Measurements from ENCODE around the gene HABP2. TPM values are rescaled to one million over a fixed set of nuclear protein-coding genes. Genes with fewer than 3 reads are reported as not detected.

HABP2 gene
- total and polyA plus RNA-seq, 2 of the 4 experiments (the other 2 are of a cell fraction): not detected

DNA sequence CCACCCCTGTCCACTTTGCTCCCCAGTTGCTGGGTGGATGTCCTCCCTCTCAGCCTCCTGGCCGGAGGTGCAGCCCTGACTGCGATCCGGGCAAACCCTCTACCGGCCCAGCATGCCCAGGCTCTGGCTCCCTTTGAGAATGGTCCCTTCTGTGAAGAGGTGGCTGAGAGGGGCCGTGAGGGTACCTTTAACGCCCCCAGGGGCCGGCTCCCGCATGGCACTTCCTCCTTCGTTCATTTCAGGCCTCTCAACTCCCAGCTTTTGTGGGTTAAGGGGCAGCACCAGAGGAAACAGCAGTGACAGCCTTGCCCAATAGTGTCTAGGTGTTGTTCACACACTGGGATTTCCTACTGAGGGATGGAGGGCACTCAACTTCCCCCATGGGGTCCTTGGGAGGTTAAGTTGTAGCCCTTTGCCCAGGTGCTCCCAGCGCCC is 33.2 kb upstream of the HABP2 start:
- dilution Hi-C loops (cut with HindIII; ENCODE audit: low sequenced_read_pairs, unreplicated experiment) (no loop called here), intact Hi-C loops (cut with micrococcal nuclease) (loop anchor here (2.0 to 10.0 kb wide), 2 partner anchors 395 to 1049 kb away; no protein-coding TSS in a partner anchor)
- ATAC-seq (ENCODE audit: low read depth): no peak

More for the DNA sequence above, 33.2 kb upstream of the HABP2 start:
- Histone ChIP-seq H2AFZ (replicated peaks; ENCODE audit: low read length, poor library complexity) (no peak overlapping the region), H3K27me3 (ENCODE audit: control insufficient read depth, insufficient read depth, low read length) (0 out of 2 replicates have a peak, but pooled peaks cover 2% of the 10 kb centered on the region), H3K18ac (ENCODE audit: low read depth, low read length) (no peak overlapping the region), H2BK20ac (ENCODE audit: low read depth, low read length) (no peak overlapping the region), H4K91ac (ENCODE audit: insufficient read depth, low read depth, low read length) (no peak overlapping the region), H3K23ac (ENCODE audit: low read depth, low read length) (no peak overlapping the region), H2BK5ac (ENCODE audit: low read depth, low read length, poor library complexity, severe bottlenecking) (no peak overlapping the region), H4K5ac (ENCODE audit: low read depth, low read length) (no peak overlapping the region), H3K14ac (replicated peaks; ENCODE audit: low read depth, low read length) (no peak overlapping the region), H2BK15ac (ENCODE audit: low read depth, low read length) (no peak overlapping the region), H2AK9ac (replicated peaks; ENCODE audit: low read depth, low read length, poor library complexity) (no peak overlapping the region), H4K8ac (ENCODE audit: low read depth in 2 of 2, low read length in 2 of 2) (no peak overlapping the region), H3K4ac (ENCODE audit: low read depth, low read length) (no peak overlapping the region), H3K9ac (ENCODE audit: low read depth, low read length) (no peak overlapping the region), H2AK5ac (ENCODE audit: low read depth, low read length) (no peak overlapping the region), H3K27ac (ENCODE audit: insufficient read depth, low read length) (no peak overlapping the region), H3K9me1 (ENCODE audit: insufficient read depth, low read length) (no peaks in the 10 kb centered on the region), H3K4me1 (ENCODE audit: control insufficient read depth, insufficient read depth, low read length) (no peaks in the 10 kb centered on the region), H3K4me2 (ENCODE audit: low read depth, low read length) (no peak overlapping the region), H3K36me3 (ENCODE audit: control insufficient read depth, insufficient read depth, low read length) (no peaks in the 10 kb centered on the region), H3K79me1 (ENCODE audit: low read depth in 1 of 2, low read length in 2 of 2) (no peaks in the 10 kb centered on the region), H3K4me3 (ENCODE audit: insufficient read depth, low read depth, low read length) (no peak overlapping the region), H3K56ac (ENCODE audit: extremely low read depth, insufficient read depth, low read length) (no peak overlapping the region), H4K20me1 (ENCODE audit: insufficient read depth, low read length) (no peaks in the 10 kb centered on the region), H3K9me3 (ENCODE audit: control insufficient read depth, insufficient read depth, low read length) (no peaks in the 10 kb centered on the region), H2BK120ac (ENCODE audit: low read depth, low read length) (no peak overlapping the region)
- BruUV-seq (replicated peaks): no TSS peak
- ChIA-PET CTCF (no interaction called here), POLR2A (ENCODE audit: unreplicated experiment) (no interaction called here)
- WGBS, 2 experiments (ENCODE audit: extremely low coverage in 2 of 2, insufficient read length in 1 of 2): no CpG with 5 or more reads among the region's 10 CpGs
- no peak for DNase-seq
- TF ChIP-seq, protein P1, sequence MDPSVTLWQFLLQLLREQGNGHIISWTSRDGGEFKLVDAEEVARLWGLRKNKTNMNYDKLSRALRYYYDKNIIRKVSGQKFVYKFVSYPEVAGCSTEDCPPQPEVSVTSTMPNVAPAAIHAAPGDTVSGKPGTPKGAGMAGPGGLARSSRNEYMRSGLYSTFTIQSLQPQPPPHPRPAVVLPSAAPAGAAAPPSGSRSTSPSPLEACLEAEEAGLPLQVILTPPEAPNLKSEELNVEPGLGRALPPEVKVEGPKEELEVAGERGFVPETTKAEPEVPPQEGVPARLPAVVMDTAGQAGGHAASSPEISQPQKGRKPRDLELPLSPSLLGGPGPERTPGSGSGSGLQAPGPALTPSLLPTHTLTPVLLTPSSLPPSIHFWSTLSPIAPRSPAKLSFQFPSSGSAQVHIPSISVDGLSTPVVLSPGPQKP (IDR thresholded peaks at IDR 0.05; ENCODE audit: borderline replicate concordance, low read depth, low read length): no peak
- TF ChIP-seq SMC3 (IDR thresholded peaks at IDR 0.05; ENCODE audit: low read depth, low read length): no peak
- in situ Hi-C loops (cut with MboI; ENCODE audit: low sequenced_read_pairs): no loop called here

Data from IMR-90 (cell line).